CD4-positive, alpha-beta T cell treated with Interleukin-6 at 100 ng/mL for 8 hours (primary cell): ENCODE measurements around the gene SNX12.

Source experiments
- DNase-seq: peaks from one replicate; pipeline ENCODE4 v3.0.0-alpha.2; 2020; ENCODE audit warnings: mixed read lengths, low spot score

The SNX12 gene

GRCh38 chrX:71068044-71068918 is at the start of gene SNX12:
Gene SNX12, minus strand, starts transcription at chrX:71068334. Its CDS starts 28 bp downstream, at chrX:71068306.
- DNase-seq: peak; percentile 90

- no peak for DNase-seq
Observed at GRCh38 chrX:71117358-71117757, 49.2 kb upstream of the SNX12 start.

- peak; percentile 40 for DNase-seq
Observed at GRCh38 chrX:71111921-71112431, 43.8 kb upstream of the SNX12 start.

GRCh38 chrX:71111141-71111843 is 43.2 kb upstream of the SNX12 start, which contains the start of gene IL2RG:
Gene IL2RG, minus strand, starts transcription at chrX:71111577. Its CDS starts 38 bp downstream, at chrX:71111539.
- DNase-seq: peak; percentile 89

GRCh38 chrX:71109051-71109450 is 40.9 kb upstream of the SNX12 start:
- no peak for DNase-seq

GRCh38 chrX:71107762-71108360 is 39.7 kb upstream of the SNX12 start:
- peak; percentile 52 for DNase-seq

- DNase-seq: no peak
Observed at GRCh38 chrX:71107245-71107644, 39.1 kb upstream of the SNX12 start.

GRCh38 chrX:71106427-71106826 is 38.3 kb upstream of the SNX12 start, which contains the start of gene CXorf65:
Gene CXorf65, minus strand, starts transcription at chrX:71106740. Its CDS starts 184 bp downstream, at chrX:71106556.
- peak; percentile 23 for DNase-seq

- DNase-seq: no peak
Observed at GRCh38 chrX:71105628-71106027, 37.5 kb upstream of the SNX12 start.

- DNase-seq: peak; percentile 65
Observed at GRCh38 chrX:71103110-71103983, 35.2 kb upstream of the SNX12 start.

GRCh38 chrX:71102292-71102691 is 34.2 kb upstream of the SNX12 start:
- no peak for DNase-seq

GRCh38 chrX:71100581-71101505 is 32.7 kb upstream of the SNX12 start:
- DNase-seq: no peak

- DNase-seq: no peak
Observed at GRCh38 chrX:71099736-71100135, 31.6 kb upstream of the SNX12 start.

GRCh38 chrX:71098951-71099506 is 30.9 kb upstream of the SNX12 start:
- DNase-seq: no peak

GRCh38 chrX:71098302-71098701 is 30.2 kb upstream of the SNX12 start:
- DNase-seq: peak; percentile 82

- no peak for DNase-seq
Observed at GRCh38 chrX:71096760-71097032, 28.6 kb upstream of the SNX12 start.

- DNase-seq: no peak
Observed at GRCh38 chrX:71095981-71096759, 28.0 kb upstream of the SNX12 start.

GRCh38 chrX:71095555-71095980 is 27.4 kb upstream of the SNX12 start, which contains the start of gene FOXO4:
Gene FOXO4, plus strand, starts transcription at chrX:71095851. Its CDS starts 678 bp downstream, at chrX:71096529.
- DNase-seq: peak; percentile 91

- no peak for DNase-seq
Observed at GRCh38 chrX:71095033-71095432, 26.9 kb upstream of the SNX12 start.
